ENCODE data around the gene P4HTM.
"Not testable (repeated sequence)": the region's sequence is repeated elsewhere in the genome, so short reads cannot be mapped to it uniquely, and the experiment has no call there.

Gene P4HTM

DNA sequence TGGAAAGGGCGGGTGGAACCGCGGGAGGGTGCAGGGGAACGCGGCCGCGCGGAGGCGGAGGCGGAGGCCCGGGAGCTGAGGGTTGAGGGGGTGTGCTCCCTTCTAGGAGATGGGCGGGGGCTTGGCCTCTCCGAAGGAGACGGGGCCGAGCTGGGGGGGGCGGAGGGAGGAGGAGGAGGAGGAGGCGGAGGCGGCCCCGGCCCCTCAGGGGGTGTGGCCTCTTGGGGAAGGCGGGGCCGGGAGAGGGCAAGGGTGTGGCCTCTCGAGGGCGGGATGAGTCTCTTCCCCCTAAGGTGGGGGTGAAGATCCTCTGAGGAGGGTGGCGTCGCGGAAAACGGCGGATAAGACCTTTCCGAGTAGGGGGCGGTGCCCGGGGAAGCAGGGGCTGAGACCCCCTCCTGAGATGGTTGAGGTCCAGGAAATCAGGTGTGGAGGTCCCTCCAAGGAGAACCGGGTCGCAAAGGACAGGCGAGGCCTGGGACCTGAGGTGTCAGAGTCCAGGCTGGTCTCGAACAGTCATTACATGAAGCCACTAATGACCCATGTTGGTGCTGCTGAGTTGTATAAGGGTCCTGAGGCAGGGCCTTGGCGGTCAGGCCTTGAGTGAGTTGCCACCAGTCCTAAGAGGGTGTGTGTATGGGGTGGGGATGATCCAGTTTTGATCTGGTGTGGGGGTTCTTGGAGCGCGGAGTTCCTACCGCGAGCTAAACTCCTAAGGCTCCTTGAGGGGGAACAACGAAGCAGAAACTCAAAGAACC is 17.9 kb downstream of the P4HTM start:
- peak; percentile 92 for DNase-seq (ENCODE audit: low spot score)

DNA sequence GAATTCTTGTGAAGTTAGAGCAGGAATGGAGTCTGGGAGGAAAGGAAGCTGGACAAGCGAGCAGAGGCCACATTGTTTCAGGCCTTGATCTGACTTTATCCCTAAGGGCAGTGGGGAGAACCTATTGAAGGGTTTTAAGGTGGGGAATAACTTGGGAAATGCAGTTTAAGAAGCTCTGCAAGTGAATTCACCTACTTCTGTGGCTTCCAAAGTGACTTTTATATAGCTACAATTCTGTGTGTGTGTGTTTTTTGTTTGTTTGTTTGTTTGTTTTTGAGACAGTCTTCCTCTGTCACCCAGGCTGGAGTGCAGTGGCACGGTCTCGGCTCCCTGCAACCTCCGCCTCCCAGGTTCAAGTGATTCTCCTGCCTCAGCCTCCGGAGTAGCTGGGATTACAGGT is 18.6 kb downstream of the P4HTM start:
- not testable (repeated sequence) for DNase-seq (ENCODE audit: low spot score)

DNA sequence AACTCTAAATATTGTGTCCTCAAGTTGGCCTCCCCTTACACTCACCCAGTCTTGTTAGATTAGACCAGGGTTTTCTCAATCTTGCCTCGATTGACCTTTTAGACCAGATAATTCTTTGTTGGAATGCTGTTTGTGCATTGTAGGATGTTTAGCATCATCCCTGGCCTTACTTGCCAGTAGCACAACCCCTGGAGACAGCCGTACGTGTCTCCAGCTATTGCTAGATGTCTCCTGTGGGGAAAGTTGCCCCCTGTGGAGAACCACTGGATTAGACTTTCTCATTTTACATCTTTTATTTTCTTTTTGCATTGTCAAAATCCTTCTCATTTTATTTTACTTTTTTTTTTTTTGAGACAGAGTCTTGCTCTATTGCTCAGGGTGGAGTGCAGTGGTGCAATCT is 19.4 kb downstream of the P4HTM start:
- no peak for DNase-seq (ENCODE audit: low spot score)

DNA sequence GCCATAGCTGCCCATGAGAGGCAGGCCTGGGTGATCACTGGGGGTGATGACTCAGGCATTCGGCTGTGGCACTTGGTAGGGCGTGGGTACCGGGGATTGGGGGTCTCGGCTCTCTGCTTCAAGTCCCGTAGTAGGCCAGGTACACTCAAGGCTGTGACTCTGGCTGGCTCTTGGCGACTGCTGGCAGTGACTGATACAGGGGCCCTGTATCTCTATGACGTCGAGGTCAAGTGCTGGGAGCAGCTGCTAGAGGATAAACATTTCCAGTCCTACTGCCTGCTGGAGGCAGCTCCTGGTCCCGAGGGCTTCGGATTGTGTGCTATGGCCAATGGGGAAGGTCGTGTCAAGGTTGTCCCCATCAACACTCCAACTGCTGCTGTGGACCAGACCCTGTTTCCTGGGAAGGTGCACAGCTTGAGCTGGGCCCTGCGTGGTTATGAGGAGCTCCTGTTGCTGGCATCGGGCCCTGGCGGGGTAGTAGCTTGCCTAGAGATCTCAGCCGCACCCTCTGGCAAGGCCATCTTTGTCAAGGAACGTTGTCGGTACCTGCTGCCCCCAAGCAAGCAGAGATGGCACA is 22.5 kb downstream of the P4HTM start:
- DNase-seq (ENCODE audit: low spot score) = no peak

DNA sequence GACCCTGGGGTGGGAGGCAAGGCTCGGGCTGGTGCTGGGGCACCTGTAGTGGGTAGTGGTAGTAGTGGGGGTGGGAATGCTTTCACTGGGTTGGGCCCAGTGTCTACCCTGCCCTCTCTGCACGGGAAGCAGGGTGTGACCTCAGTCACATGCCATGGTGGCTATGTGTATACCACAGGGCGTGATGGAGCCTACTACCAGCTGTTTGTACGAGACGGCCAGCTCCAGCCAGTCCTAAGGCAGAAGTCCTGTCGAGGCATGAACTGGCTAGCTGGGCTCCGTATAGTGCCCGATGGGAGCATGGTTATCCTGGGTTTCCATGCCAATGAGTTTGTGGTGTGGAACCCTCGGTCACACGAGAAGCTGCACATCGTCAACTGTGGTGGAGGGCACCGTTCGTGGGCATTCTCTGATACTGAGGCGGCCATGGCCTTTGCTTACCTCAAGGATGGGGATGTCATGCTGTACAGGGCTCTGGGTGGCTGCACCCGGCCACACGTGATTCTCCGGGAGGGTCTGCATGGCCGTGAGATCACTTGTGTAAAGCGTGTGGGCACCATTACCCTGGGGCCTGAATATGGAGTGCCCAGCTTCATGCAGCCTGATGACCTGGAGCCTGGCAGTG is 23.2 kb downstream of the P4HTM start:
- DNase-seq (ENCODE audit: low spot score) = no peak

DNA sequence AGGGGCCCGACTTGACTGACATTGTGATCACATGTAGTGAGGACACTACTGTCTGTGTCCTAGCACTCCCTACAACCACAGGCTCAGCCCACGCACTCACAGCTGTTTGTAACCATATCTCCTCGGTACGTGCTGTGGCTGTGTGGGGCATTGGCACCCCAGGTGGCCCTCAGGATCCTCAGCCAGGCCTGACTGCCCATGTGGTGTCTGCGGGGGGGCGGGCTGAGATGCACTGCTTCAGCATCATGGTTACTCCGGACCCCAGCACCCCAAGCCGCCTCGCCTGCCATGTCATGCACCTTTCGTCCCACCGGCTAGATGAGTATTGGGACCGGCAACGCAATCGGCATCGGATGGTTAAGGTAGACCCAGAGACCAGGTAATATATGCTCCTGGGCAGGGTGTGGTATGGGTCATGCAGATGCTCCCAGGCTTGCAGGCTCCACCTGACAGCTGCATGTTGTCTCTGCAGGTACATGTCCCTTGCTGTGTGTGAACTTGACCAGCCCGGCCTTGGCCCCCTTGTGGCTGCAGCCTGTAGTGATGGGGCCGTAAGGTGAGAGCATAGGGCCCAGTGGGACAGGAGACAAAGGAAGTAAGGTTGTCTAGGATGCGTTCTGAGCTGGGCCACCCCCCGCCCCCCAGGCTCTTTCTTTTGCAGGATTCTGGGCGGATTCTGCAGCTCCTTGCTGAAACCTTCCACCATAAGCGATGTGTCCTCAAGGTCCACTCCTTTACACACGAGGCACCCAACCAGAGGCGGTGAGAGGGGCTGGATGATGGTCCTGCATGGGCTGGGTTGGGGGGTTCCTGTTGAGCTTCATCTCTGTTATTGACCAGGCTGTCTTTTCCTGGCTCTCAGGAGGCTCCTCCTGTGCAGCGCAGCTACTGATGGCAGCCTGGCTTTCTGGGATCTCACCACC is 24.0 kb downstream of the P4HTM start:
- DNase-seq (ENCODE audit: low spot score) = peak; percentile 55

GRCh38 chr3:49015072-49015471 is 25.0 kb downstream of the P4HTM start:
- DNase-seq (ENCODE audit: low spot score) = no peak

DNA sequence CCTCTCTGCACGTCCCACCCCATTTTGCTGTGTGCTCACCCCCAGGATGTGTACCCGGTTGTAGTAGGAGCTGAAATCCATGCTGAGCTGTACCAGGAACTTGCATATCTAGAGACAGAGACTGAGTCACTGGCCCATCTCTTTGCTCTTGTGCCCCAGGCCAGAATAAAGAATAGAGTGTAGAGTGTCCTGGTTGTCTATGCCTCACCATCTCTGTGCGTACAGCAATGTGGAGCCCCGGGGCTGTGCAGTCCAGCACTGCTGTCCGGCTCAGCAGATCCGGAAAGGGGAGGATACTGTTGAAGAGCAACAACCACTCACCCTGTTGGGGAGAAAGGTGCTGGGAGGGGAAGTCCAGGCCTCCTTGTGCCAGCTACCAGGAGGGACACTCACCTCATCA is 25.7 kb downstream of the P4HTM start:
- DNase-seq (ENCODE audit: low spot score) = no peak

- no peak for DNase-seq (ENCODE audit: low spot score)
Observed at GRCh38 chr3:49016414-49017228, 26.6 kb downstream of the P4HTM start.

GRCh38 chr3:49017229-49017970 is 27.4 kb downstream of the P4HTM start:
- DNase-seq (ENCODE audit: low spot score) = no peak

GRCh38 chr3:49017971-49018706 is 28.1 kb downstream of the P4HTM start, which contains the start of gene DALRD3:
Gene DALRD3, minus strand, starts transcription at chr3:49018580. Its CDS starts 16 bp downstream, at chr3:49018564.
- DNase-seq (ENCODE audit: low spot score) = peak; percentile 56

- DNase-seq (ENCODE audit: low spot score) = no peak
Observed at GRCh38 chr3:49018707-49019006, 28.6 kb downstream of the P4HTM start.

GRCh38 chr3:49019941-49020329 is 29.9 kb downstream of the P4HTM start:
- DNase-seq (ENCODE audit: low spot score) = no peak

DNA sequence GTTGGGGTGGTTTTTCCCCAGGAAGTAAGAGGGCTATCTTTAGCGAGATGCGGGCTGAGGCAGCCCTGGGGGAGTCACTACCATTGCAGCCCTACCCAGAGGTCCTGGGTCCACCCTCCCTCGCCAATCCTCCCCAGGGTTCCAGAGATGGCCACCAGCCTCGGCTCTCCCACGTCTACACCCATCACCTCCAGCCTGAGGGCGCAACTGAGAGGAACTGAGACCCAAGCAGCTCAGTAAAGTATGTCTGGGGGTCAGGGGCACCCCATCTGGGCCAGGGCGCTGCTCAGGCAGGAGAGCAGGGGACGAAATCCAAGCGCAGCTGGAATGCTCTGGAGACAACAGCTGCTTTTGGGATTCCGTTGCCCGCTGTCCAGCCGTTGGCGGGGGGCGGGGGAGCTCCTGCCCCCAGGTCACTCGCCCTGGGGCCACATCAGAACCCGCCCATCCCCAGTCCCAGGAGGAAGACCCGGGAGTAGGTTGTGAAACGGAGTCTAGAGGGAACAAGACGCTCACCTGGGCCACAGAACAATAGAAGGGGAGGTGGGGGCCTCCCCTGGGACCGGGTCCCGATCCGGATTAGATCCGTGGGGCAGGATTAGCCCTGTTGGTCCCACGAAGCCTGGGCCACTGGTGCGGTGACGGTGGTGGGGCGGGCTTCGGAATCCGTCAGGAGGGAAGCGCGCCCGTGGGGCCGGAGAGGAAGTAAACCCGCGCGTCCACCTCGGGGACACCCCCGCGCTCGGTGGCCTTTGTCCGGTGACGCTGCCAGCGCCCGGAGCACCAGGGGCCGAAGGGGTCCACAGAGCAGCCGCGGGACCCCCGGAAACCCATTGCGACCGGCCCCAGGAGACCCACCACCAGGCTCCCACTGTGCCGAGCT is 30.5 kb downstream of the P4HTM start:
- DNase-seq (ENCODE audit: low spot score) = no peak

- DNase-seq (ENCODE audit: low spot score) = peak; percentile 99
Observed at GRCh38 chr3:49021213-49021812, 31.3 kb downstream of the P4HTM start.

GRCh38 chr3:49021813-49022687 is 32.0 kb downstream of the P4HTM start, which contains the start of gene NDUFAF3:
Gene NDUFAF3, plus strand, starts transcription at chr3:49022121. Its CDS starts 24 bp downstream, at chr3:49022145.
- peak; percentile 93 for DNase-seq (ENCODE audit: low spot score)

DNA sequence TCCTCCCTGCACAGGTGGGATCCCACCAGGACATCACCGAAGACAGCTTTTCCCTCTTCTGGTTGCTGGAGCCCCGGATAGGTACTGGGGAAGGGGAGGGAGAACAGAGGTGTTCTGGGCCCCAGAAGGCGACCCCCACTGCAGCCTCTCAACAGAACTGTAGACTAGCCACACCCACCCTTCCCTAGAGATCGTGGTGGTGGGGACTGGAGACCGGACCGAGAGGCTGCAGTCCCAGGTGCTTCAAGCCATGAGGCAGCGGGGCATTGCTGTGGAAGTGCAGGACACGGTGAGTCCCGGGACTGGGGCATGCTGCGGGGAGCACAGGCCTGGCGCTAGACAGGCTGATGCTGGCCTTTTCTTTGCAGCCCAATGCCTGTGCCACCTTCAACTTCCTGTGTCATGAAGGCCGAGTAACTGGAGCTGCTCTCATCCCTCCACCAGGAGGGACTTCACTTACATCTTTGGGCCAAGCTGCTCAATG is 32.7 kb downstream of the P4HTM start:
- DNase-seq (ENCODE audit: low spot score) = no peak
